Progenitor cell of endocrine pancreas (in vitro differentiated cells): ENCODE results near the gene HPCAL1. TPM values are rescaled to one million over a fixed set of nuclear protein-coding genes. Genes with fewer than 3 reads are reported as not detected.

Source experiments
- DNase-seq: peaks from one replicate; pipeline ENCODE4 v3.0.0; 2021; ENCODE audit warnings: low spot score; ENCODE audit not compliant: unreplicated experiment
- H3K27ac Mint-ChIP-seq: 2 replicates; pipeline ENCODE4 v1.8.0; 2021; ENCODE audit warnings: mild to moderate bottlenecking, moderate library complexity, mixed read lengths
- H3K27me3 Mint-ChIP-seq: 2 replicates; pipeline ENCODE4 v1.8.0; 2021; ENCODE audit warnings: mixed read lengths
- H3K36me3 Mint-ChIP-seq: 2 replicates; pipeline ENCODE4 v1.8.0; 2022; ENCODE audit warnings: mixed read lengths; ENCODE audit not compliant: insufficient read depth
- H3K4me1 Mint-ChIP-seq: 2 replicates; pipeline ENCODE4 v1.8.0; 2021; ENCODE audit warnings: low read depth, mixed read lengths
- H3K4me3 Mint-ChIP-seq: 2 replicates; pipeline ENCODE4 v1.8.0; 2021; ENCODE audit warnings: low read depth, mild to moderate bottlenecking, moderate library complexity, mixed read lengths
- H3K9me3 Mint-ChIP-seq: 2 replicates; pipeline ENCODE4 v1.8.0; 2021; ENCODE audit warnings: low read depth, mixed read lengths
- CTCF ChIP-seq: fragments of 200-600 bp; sonication (generic); IDR thresholded peaks from one replicate; pipeline ENCODE4 v1.5.0; 2021; ENCODE audit warnings: antibody characterized with exemption, mild to moderate bottlenecking; ENCODE audit not compliant: unreplicated experiment
- total RNA-seq: library from RNA; stranded (reverse); gene quantifications from 2 replicates; pipeline ENCODE4 v1.2.1, GENCODE V29; 2021

HPCAL1 gene
- total RNA-seq, 1 donor from 2014 or later: 16.5 TPM

GRCh38 chr2:10339647-10340592, 37.2 kb downstream of the HPCAL1 start:
- TF ChIP-seq CTCF: no peak
- H3K4me3 Mint-ChIP-seq: no peak overlapping the region
- no peaks in the 10 kb centered on the region for H3K4me1 Mint-ChIP-seq
- peaks cover 3% of the 10 kb centered on the region for H3K9me3 Mint-ChIP-seq
- no peak for DNase-seq
- H3K27ac Mint-ChIP-seq: no peak overlapping the region
- H3K27me3 Mint-ChIP-seq: peaks cover 3% of the 10 kb centered on the region
- peaks cover 1% of the 10 kb centered on the region for H3K36me3 Mint-ChIP-seq

- H3K36me3 Mint-ChIP-seq: peaks cover 1% of the 10 kb centered on the region
- TF ChIP-seq CTCF: no peak
- peaks cover 5% of the 10 kb centered on the region for H3K27me3 Mint-ChIP-seq
- H3K9me3 Mint-ChIP-seq: no peaks in the 10 kb centered on the region
- H3K27ac Mint-ChIP-seq: no peak overlapping the region
- no peak overlapping the region for H3K4me3 Mint-ChIP-seq
- H3K4me1 Mint-ChIP-seq: no peaks in the 10 kb centered on the region
- DNase-seq: no peak
Measured at GRCh38 chr2:10340593-10340975, 37.9 kb downstream of the HPCAL1 start.

- Mint-ChIP-seq H3K27me3 (peaks cover 5% of the 10 kb centered on the region), H3K9me3 (no peaks in the 10 kb centered on the region), H3K27ac (no peak overlapping the region), H3K4me3 (no peak overlapping the region), H3K4me1 (no peaks in the 10 kb centered on the region), H3K36me3 (no peaks in the 10 kb centered on the region)
- DNase-seq: no peak
- TF ChIP-seq CTCF: no peak
Measured at GRCh38 chr2:10341193-10341592, 38.5 kb downstream of the HPCAL1 start.

- H3K36me3 Mint-ChIP-seq: no peaks in the 10 kb centered on the region
- no peak for TF ChIP-seq CTCF
- H3K4me3 Mint-ChIP-seq: no peak overlapping the region
- H3K4me1 Mint-ChIP-seq: peaks cover under 1% of the 10 kb centered on the region
- H3K27ac Mint-ChIP-seq: no peak overlapping the region
- DNase-seq: peak; percentile 18
- H3K27me3 Mint-ChIP-seq: peaks cover 5% of the 10 kb centered on the region
- no peaks in the 10 kb centered on the region for H3K9me3 Mint-ChIP-seq
Measured at GRCh38 chr2:10342245-10342951, 39.7 kb downstream of the HPCAL1 start.

GRCh38 chr2:10343191-10343590, 40.5 kb downstream of the HPCAL1 start:
- no peak for TF ChIP-seq CTCF
- Mint-ChIP-seq H3K36me3 (no peaks in the 10 kb centered on the region), H3K4me3 (no peak overlapping the region), H3K9me3 (no peaks in the 10 kb centered on the region), H3K4me1 (peaks cover 4% of the 10 kb centered on the region), H3K27ac (no peak overlapping the region), H3K27me3 (peaks cover 5% of the 10 kb centered on the region)
- DNase-seq: no peak
